ENCODE data around the gene ITPKA.

GRCh38 chr15:41494922-41495735 lies 1.5 kb downstream of the ITPKA start:
- no peak for TF ChIP-seq EZH2 (IDR thresholded peaks at IDR 0.05; ENCODE audit: low read length, unreplicated experiment)
- TF ChIP-seq CTCF (conservative IDR thresholded peaks at IDR 0.05; ENCODE audit: low read depth, low read length) = no peak

Data from PC-3 (cell line).